Body of pancreas (tissue), 4 donors: ENCODE data around the gene LRCH1. TPM values are rescaled to one million over a fixed set of nuclear protein-coding genes. Genes with fewer than 3 reads are reported as not detected.

ENCODE experiments used
- ATAC-seq: fragments of 150-250 bp; one replicate; pipeline ENCODE4 v1.9.1; 2016
- DNase-seq, 4 donors: peaks; one replicate each; pipeline ENCODE4 v3.0.0-alpha.2; 2019
- H3K27ac ChIP-seq, 4 donors: fragments of 200-600 bp; sonication (generic); 1 replicate in 3 of 4; 2 replicates in 1 of 4; pipeline versions ENCODE4 v1.5.1 to v1.6.1; 2016 to 2019; ENCODE audit warnings: mild to moderate bottlenecking in 1 of 4, mixed read lengths in 1 of 4, moderate library complexity in 1 of 4
- H3K27me3 ChIP-seq, 2 donors: fragments of 200-600 bp; sonication (generic); one replicate each; pipeline ENCODE4 v1.6.0; 2016; ENCODE audit warnings: mild to moderate bottlenecking in 1 of 2
- H3K36me3 ChIP-seq, 2 donors: fragments of 200-600 bp; sonication (generic); replicated peaks in 1 of 2; 2 replicates each; pipeline ENCODE4 v1.5.1; 2016; ENCODE audit warnings: low read depth in 2 of 2; ENCODE audit not compliant: insufficient read depth in 1 of 2
- H3K4me1 ChIP-seq: fragments of 200-600 bp; sonication (generic); one replicate; pipeline ENCODE4 v1.6.0; 2016
- H3K4me3 ChIP-seq, 2 donors: fragments of 200-600 bp; sonication (generic); 1 replicate in 1 of 2; 2 replicates in 1 of 2; pipeline ENCODE4 v1.5.1; 2016 to 2019
- H3K9me3 ChIP-seq, 3 donors: fragments of 200-600 bp; sonication (generic); 1 replicate in 2 of 3; 2 replicates in 1 of 3; pipeline ENCODE4 v1.5.1; 2016
- POLR2A ChIP-seq, 3 donors: fragments of 450-650 bp; IDR thresholded peaks; one replicate each; pipeline ENCODE4 v1.6.1; 2016; ENCODE audit warnings: antibody characterized with exemption in 3 of 3, mild to moderate bottlenecking in 2 of 3
- WGBS, 2 donors: methylation state at CpG; one replicate each; pipeline ENCODE4 v1.1.5; 2017; 5-methylcytosine and 5-hydroxymethylcytosine counted together
- intact Hi-C: fragments of 100-400 bp; cut with DNase I; formaldehyde crosslinking; loops from one replicate; pipeline ENCODE4 v1.15.1; 2023
- total RNA-seq, 2 donors: library from RNA; depleted of rRNA; stranded (reverse); fragments of >200 nt; gene quantifications; one replicate each; pipeline ENCODE4 v1.1.0, GENCODE V29; 2016
- TF ChIP-seq, protein P1 (sequence below), 7 experiments: fragments of 450-650 bp in 4 of 7; fragments of 200-600 bp in 3 of 7; sonication (generic) in 3 of 7; IDR thresholded peaks; one replicate each; pipeline ENCODE4 v1.5.1; 2016 to 2019; ENCODE audit warnings: antibody characterized with exemption in 7 of 7

The LRCH1 gene
- total RNA-seq, 2 donors from 2014 or later = 7.3 to 8.6 TPM

DNA sequence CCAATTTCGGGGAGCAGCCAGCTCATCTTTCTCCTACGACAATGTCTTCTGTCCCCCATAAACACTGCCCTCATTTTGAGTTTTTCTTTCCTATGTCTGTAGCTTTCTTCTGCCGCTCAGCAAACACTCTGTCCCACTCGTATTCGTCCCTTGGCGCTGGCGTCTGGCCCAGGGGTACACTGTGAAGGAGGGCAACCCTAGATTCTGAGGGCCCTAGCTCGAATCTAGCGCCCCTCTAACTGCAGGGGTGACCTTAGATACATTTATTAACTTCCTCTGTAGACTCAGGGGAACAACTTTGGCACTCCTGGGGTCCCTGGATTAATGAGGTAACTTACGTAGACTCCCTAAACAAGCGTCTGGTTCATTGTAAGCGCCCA lies 677 bp upstream of the LRCH1 start:
- Histone ChIP-seq H3K4me1 (peaks cover 26% of the 10 kb centered on the region), H3K27me3 (no peaks in the 10 kb centered on the region), H3K27ac (peak overlapping the region in 3 of 4 donors; percentile 81 to 86 (median 84)), H3K9me3 (no peaks in the 10 kb centered on the region), H3K36me3 (no peaks in the 10 kb centered on the region), H3K4me3 (peak overlapping the region; percentile 29 to 90)
- DNase-seq (peak in 2 of 4 donors; percentile 20 to 28), ATAC-seq (no peak)
- TF ChIP-seq POLR2A (IDR thresholded peaks at IDR 0.05) = no peak
- TF ChIP-seq, protein P1, sequence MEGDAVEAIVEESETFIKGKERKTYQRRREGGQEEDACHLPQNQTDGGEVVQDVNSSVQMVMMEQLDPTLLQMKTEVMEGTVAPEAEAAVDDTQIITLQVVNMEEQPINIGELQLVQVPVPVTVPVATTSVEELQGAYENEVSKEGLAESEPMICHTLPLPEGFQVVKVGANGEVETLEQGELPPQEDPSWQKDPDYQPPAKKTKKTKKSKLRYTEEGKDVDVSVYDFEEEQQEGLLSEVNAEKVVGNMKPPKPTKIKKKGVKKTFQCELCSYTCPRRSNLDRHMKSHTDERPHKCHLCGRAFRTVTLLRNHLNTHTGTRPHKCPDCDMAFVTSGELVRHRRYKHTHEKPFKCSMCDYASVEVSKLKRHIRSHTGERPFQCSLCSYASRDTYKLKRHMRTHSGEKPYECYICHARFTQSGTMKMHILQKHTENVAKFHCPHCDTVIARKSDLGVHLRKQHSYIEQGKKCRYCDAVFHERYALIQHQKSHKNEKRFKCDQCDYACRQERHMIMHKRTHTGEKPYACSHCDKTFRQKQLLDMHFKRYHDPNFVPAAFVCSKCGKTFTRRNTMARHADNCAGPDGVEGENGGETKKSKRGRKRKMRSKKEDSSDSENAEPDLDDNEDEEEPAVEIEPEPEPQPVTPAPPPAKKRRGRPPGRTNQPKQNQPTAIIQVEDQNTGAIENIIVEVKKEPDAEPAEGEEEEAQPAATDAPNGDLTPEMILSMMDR (IDR thresholded peaks at IDR 0.05) = no peak
- WGBS, 2 donors = 19 to 26% methylated on average over 12 of the region's 12 CpGs
- intact Hi-C loops = no loop called here

DNA sequence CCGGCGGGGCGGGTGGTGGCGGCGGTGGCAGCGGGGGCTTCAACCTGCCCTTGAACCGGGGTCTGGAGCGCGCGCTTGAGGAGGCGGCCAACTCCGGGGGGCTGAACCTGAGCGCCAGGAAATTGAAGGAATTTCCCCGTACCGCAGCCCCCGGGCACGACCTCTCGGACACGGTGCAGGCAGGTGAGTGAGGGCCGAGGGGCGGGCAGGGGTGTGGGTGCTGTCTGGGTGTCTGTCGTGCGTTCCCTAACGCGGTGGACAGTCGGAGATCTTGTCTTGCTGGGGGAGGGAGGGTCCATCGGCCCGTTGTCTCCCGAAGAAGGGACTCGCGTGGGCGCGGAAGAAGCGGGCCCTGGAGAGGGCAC lies 533 bp downstream of the LRCH1 start:
- H3K27me3 ChIP-seq = no peaks in the 10 kb centered on the region
- ATAC-seq (no peak), DNase-seq (peak in 1 of 4 donors; percentile 4)
- WGBS, 2 donors = 1% methylated on average over 30 of the region's 34 CpGs; no CpG with 5 or more reads in 1 of the 2 donors
- peaks cover 26% of the 10 kb centered on the region for H3K4me1 ChIP-seq
- no peaks in the 10 kb centered on the region for H3K9me3 ChIP-seq
- no peaks in the 10 kb centered on the region for H3K36me3 ChIP-seq
- TF ChIP-seq, protein P1 (IDR thresholded peaks at IDR 0.05) = no peak
- TF ChIP-seq POLR2A (IDR thresholded peaks at IDR 0.05) = no peak
- peak overlapping the region; percentile 90 to 93 for H3K4me3 ChIP-seq
- intact Hi-C loops = no loop called here
- peak overlapping the region; percentile 59 to 86 (median 82) for H3K27ac ChIP-seq

DNA sequence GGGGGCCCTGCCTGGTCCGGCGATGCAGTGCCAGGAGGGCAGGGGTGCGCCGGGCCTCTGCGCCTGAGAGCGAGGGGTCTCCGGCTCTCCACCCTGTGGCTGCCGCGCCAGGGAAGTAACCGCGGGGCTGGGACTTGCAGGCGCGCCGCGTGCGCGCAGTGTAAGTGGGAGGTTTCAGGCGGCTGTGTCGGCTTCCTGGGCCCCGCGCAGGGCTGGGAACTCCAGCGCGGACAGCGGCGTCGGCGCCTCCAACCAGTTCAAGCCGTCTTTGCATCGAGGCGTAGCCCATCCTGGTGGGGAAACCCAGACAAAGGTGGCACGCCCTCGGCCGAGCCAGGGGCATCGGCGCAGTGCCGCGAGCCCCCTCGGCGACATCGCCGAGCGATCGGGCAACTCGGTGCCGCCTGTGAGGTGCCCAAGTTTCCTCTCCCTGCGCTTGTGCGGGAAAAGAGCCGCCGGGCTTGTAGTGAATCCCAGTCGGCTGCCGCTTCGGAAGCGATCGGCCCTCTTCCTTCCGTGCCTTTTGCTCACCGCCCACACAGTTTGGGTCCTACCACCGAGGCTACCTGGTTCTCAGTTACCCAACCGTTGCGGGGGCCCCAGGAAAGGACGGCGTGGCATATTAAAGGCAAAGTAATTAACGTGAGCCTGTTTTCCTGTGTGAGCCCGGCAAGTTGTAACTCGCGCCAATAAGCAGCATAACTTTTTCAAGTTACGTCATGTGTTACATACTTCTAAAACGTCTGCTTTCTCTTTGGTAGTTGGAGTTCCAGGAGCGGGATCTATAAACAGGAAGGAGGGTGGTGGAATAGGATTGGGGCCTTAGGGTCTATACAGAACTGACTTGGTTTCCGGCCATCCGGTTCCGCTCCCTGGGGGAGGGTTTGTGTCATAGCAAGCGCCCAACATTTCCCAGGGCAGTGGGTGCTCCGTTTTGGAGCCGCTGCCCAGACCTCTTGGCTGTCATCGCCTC lies 1.2 kb downstream of the LRCH1 start:
- peak overlapping the region; percentile 59 to 86 (median 82) for H3K27ac ChIP-seq
- H3K36me3 ChIP-seq = no peaks in the 10 kb centered on the region
- peak; percentile 63 to 74 (median 68) for DNase-seq
- TF ChIP-seq, protein P1 (IDR thresholded peaks at IDR 0.05) = peak in 3 of 7 experiments; percentile 25 to 36 (median 35)
- TF ChIP-seq POLR2A (IDR thresholded peaks at IDR 0.05) = peak; percentile 32 to 64 (median 55)
- ATAC-seq = peak; percentile 65
- intact Hi-C loops = no loop called here
- H3K4me3 ChIP-seq = peak overlapping the region; percentile 90 to 93
- peaks cover 26% of the 10 kb centered on the region for H3K4me1 ChIP-seq
- H3K27me3 ChIP-seq = no peaks in the 10 kb centered on the region
- H3K9me3 ChIP-seq = no peaks in the 10 kb centered on the region
- 0 to 2% methylated on average over 26 to 75 of the region's 75 CpGs for WGBS, 2 donors

DNA sequence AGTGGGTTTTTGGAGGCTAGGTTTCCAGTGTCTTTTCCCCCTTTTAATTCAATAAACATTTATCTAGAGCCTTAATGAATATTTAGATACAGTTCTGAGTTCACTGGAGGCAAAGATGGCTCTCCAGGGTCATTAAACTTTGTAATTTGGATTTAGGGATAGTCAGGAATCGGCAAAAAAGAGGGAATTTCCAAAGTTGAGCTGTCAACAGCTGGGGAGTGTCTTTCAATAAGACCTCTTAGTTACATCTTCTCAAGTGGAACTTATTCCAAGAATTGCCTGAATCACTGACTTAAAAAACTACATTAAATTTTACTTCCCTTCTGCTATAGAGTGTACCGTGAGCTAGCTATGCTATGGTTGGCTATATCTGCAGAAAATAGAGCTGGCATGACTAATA lies 2.0 kb downstream of the LRCH1 start:
- Histone ChIP-seq H3K36me3 (no peaks in the 10 kb centered on the region), H3K4me1 (peaks cover 26% of the 10 kb centered on the region), H3K4me3 (peak overlapping the region in 1 of 2 donors; percentile 90), H3K27me3 (no peaks in the 10 kb centered on the region), H3K9me3 (no peaks in the 10 kb centered on the region), H3K27ac (peak overlapping the region; percentile 59 to 86 (median 82))
- TF ChIP-seq, protein P1 (IDR thresholded peaks at IDR 0.05) = no peak
- TF ChIP-seq POLR2A (IDR thresholded peaks at IDR 0.05) = no peak
- WGBS, 2 donors = 54 to 65% methylated on average over 2 of the region's 2 CpGs
- ATAC-seq (no peak), DNase-seq (no peak)
- intact Hi-C loops = no loop called here
